ENCODE results near the gene C6orf136.
"Not testable (repeated sequence)": the region's sequence is repeated elsewhere in the genome, so short reads cannot be mapped to it uniquely, and the experiment has no call there.

C6orf136 gene

GRCh38 chr6:30615958-30616810 is 30.7 kb upstream of the C6orf136 start:
- peak; percentile 58 for DNase-seq

- DNase-seq, result peak; percentile 100
Observed at GRCh38 chr6:30616811-30617564, 29.9 kb upstream of the C6orf136 start, which contains the start of gene PPP1R10. TSS of gene PPP1R10 (minus strand) at chr6:30617243. CDS start at chr6:30609944, 7,299 bp downstream.

- DNase-seq, result peak; percentile 99
Observed at GRCh38 chr6:30617565-30618269, 29.2 kb upstream of the C6orf136 start, which contains the start of gene MRPS18B. TSS of gene MRPS18B (plus strand) at chr6:30617840. CDS start at chr6:30617866, 26 bp downstream.

GRCh38 chr6:30618270-30618797 is 28.6 kb upstream of the C6orf136 start:
- DNase-seq, result no peak

- DNase-seq, result no peak
Observed at GRCh38 chr6:30619561-30619960, 27.4 kb upstream of the C6orf136 start.

- no peak for DNase-seq
Observed at GRCh38 chr6:30625511-30625910, 21.4 kb upstream of the C6orf136 start.

- peak; percentile 89 for DNase-seq
Observed at GRCh38 chr6:30626484-30627366, 20.2 kb upstream of the C6orf136 start, which contains the start of gene ATAT1. TSS of gene ATAT1 (plus strand) at chr6:30626874.

- no peak for DNase-seq
Observed at GRCh38 chr6:30635834-30636233, 11.1 kb upstream of the C6orf136 start.

- no peak for DNase-seq
Observed at GRCh38 chr6:30640481-30640880, 6.5 kb upstream of the C6orf136 start.

GRCh38 chr6:30641048-30641447 is 5.9 kb upstream of the C6orf136 start:
- no peak for DNase-seq

GRCh38 chr6:30643656-30644055 is 3.3 kb upstream of the C6orf136 start:
- DNase-seq, result no peak

- no peak for DNase-seq
Observed at GRCh38 chr6:30644769-30645168, 2.2 kb upstream of the C6orf136 start.

- DNase-seq, result no peak
Observed at GRCh38 chr6:30645989-30646388, 944 bp upstream of the C6orf136 start.

- peak; percentile 74 for DNase-seq
Observed at GRCh38 chr6:30647242-30648116, 546 bp downstream of the C6orf136 start.

GRCh38 chr6:30651143-30651542 is 4.2 kb downstream of the C6orf136 start:
- DNase-seq, result no peak

- DNase-seq, result no peak
Observed at GRCh38 chr6:30654798-30655742, 8.1 kb downstream of the C6orf136 start.

- DNase-seq, result no peak
Observed at GRCh38 chr6:30655743-30656094, 8.8 kb downstream of the C6orf136 start.

- DNase-seq, result peak; percentile 50
Observed at GRCh38 chr6:30656513-30656912, 9.6 kb downstream of the C6orf136 start.

GRCh38 chr6:30657454-30657853 is 10.5 kb downstream of the C6orf136 start:
- no peak for DNase-seq

- not testable (repeated sequence) for DNase-seq
Observed at GRCh38 chr6:30657922-30658321, 11.0 kb downstream of the C6orf136 start.
